Vagina (tissue), 2 donors: ENCODE results near the gene TUT4.

ENCODE experiments used
- CTCF ChIP-seq, 3 experiments: fragments of 450-650 bp in 2 of 3; fragments of 200-600 bp in 1 of 3; sonication (generic) in 1 of 3; IDR thresholded peaks; one replicate each; pipeline ENCODE4 v1.5.1; 2017 to 2019; ENCODE audit warnings: antibody characterized with exemption in 3 of 3, mild to moderate bottlenecking in 2 of 3, moderate library complexity in 2 of 3
- POLR2A ChIP-seq, 2 donors: fragments of 450-650 bp; IDR thresholded peaks; one replicate each; pipeline ENCODE4 v1.6.1; 2017; ENCODE audit warnings: antibody characterized with exemption in 2 of 2, mild to moderate bottlenecking in 2 of 2, moderate library complexity in 2 of 2

DNA sequence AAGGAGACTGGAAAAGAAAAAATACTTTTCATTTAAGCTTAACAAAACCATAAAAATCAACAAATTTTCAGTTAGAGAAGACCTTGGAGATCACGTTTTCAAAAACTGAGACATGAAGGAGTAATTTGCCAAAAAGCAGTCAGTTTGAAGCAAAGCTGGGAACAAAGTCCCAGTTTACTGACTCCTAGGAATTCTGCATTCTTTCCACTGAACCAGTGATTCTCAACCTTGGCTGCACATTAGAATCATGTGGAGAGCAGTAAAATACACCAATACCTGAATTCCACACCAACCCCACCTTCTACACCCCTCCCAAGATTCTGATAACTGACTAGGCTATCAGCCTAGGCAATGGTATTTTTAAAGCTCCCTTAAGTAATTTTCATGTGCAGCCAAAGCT, 75.0 kb downstream of the TUT4 start:
- TF ChIP-seq POLR2A (IDR thresholded peaks at IDR 0.05), result no peak
- no peak for TF ChIP-seq CTCF (IDR thresholded peaks at IDR 0.05)
